Esophagus muscularis mucosa (tissue), 4 donors: ENCODE results near the gene GPD1L. TPM values are rescaled to one million over a fixed set of nuclear protein-coding genes. Genes with fewer than 3 reads are reported as not detected.

Experiments used
- DNase-seq: peaks from one replicate; pipeline ENCODE4 v3.0.0-alpha.2; 2017; ENCODE audit errors: extremely low spot score
- H3K27ac ChIP-seq, 4 donors: fragments of 200-600 bp; sonication (generic); replicated peaks in 1 of 4; 1 replicate in 3 of 4; 2 replicates in 1 of 4; pipeline ENCODE4 v1.5.1; 2016 to 2019; ENCODE audit warnings: mild to moderate bottlenecking in 1 of 4
- H3K27me3 ChIP-seq, 4 donors: fragments of 200-600 bp; sonication (generic); one replicate each; pipeline versions ENCODE4 v1.5.1 to v1.6.0; 2016 to 2019
- H3K36me3 ChIP-seq, 4 donors: fragments of 200-600 bp; sonication (generic); one replicate each; pipeline ENCODE4 v1.5.1; 2016 to 2019
- H3K4me1 ChIP-seq, 4 donors: fragments of 200-600 bp; sonication (generic); one replicate each; pipeline ENCODE4 v1.5.1; 2016 to 2019
- H3K4me3 ChIP-seq, 4 donors: fragments of 200-600 bp; sonication (generic); 1 replicate in 2 of 4; 2 replicates in 2 of 4; pipeline ENCODE4 v1.5.1; 2016 to 2019; ENCODE audit warnings: mild to moderate bottlenecking in 4 of 4, moderate library complexity in 1 of 4
- H3K9me3 ChIP-seq, 4 donors: fragments of 200-600 bp; sonication (generic); 1 replicate in 3 of 4; 2 replicates in 1 of 4; pipeline ENCODE4 v1.5.1; 2016 to 2019
- CTCF ChIP-seq, 3 experiments: fragments of 200-600 bp in 2 of 3; fragments of 450-650 bp in 1 of 3; sonication (generic) in 2 of 3; IDR thresholded peaks; one replicate each; pipeline ENCODE4 v1.5.1; 2017 to 2019; ENCODE audit warnings: antibody characterized with exemption in 3 of 3, mild to moderate bottlenecking in 2 of 3, moderate library complexity in 1 of 3
- EP300 ChIP-seq: sonication (generic); formaldehyde crosslinking; IDR thresholded peaks from one replicate; pipeline ENCODE4 v1.6.1; 2017; ENCODE audit warnings: antibody characterized with exemption
- POLR2A ChIP-seq: fragments of 450-650 bp; IDR thresholded peaks from one replicate; pipeline ENCODE4 v1.6.1; 2017; ENCODE audit warnings: antibody characterized with exemption, moderate library complexity, mild to moderate bottlenecking, low read depth
- POLR2AphosphoS5 ChIP-seq, 2 donors: sonication (generic); formaldehyde crosslinking; IDR thresholded peaks; one replicate each; pipeline ENCODE4 v1.6.1; 2017; ENCODE audit warnings: antibody characterized with exemption in 2 of 2
- WGBS: methylation state at CpG from one replicate; pipeline ENCODE4 v1.1.5; 2018; 5-methylcytosine and 5-hydroxymethylcytosine counted together
- intact Hi-C: fragments of 100-400 bp; cut with DNase I; formaldehyde crosslinking; loops from one replicate; pipeline ENCODE4 v1.15.1; 2023
- total RNA-seq, 4 donors: library from RNA; depleted of rRNA; stranded (reverse); fragments of >200 nt; gene quantifications; one replicate each; pipeline versions ENCODE4 v1.1.0 to v1.2.1, GENCODE V29; 2016

The GPD1L gene
- total RNA-seq, 4 donors from 2014 or later = 75.6 to 117 (median 79.7) TPM

- Histone ChIP-seq H3K9me3 (no peaks in the 10 kb centered on the region), H3K27me3 (no peaks in the 10 kb centered on the region), H3K4me3 (no peak overlapping the region), H3K4me1 (peaks cover 0 to 13% (median 4%) of the 10 kb centered on the region in 4 donors), H3K36me3 (no peaks in the 10 kb centered on the region), H3K27ac (no peak overlapping the region)
- WGBS = 96% methylated on average over 3 of the region's 3 CpGs
- intact Hi-C loops = no loop called here
- DNase-seq = no peak
- TF ChIP-seq POLR2AphosphoS5 (IDR thresholded peaks at IDR 0.05) (no peak), EP300 (no peak), POLR2A (no peak), CTCF (IDR thresholded peaks at IDR 0.05) (no peak)
Measured at GRCh38 chr3:32076566-32076965, 29.9 kb upstream of the GPD1L start.

GRCh38 chr3:32077260-32078084 lies 28.9 kb upstream of the GPD1L start:
- 73% methylated on average over 14 of the region's 14 CpGs for WGBS
- Histone ChIP-seq H3K27ac (peak overlapping the region in 1 of 4 donors; percentile 26), H3K27me3 (no peaks in the 10 kb centered on the region), H3K36me3 (no peaks in the 10 kb centered on the region), H3K4me1 (peaks cover 0 to 22% (median 13%) of the 10 kb centered on the region in 4 donors), H3K4me3 (peak overlapping the region in 1 of 4 donors; percentile 12), H3K9me3 (no peaks in the 10 kb centered on the region)
- DNase-seq = no peak
- intact Hi-C loops = no loop called here
- TF ChIP-seq POLR2AphosphoS5 (IDR thresholded peaks at IDR 0.05) = no peak
- no peak for TF ChIP-seq EP300
- TF ChIP-seq CTCF (IDR thresholded peaks at IDR 0.05) = no peak
- no peak for TF ChIP-seq POLR2A

- H3K27me3 ChIP-seq = no peaks in the 10 kb centered on the region
- H3K27ac ChIP-seq = no peak overlapping the region
- H3K9me3 ChIP-seq = no peaks in the 10 kb centered on the region
- no peak overlapping the region for H3K4me3 ChIP-seq
- TF ChIP-seq CTCF (IDR thresholded peaks at IDR 0.05) (no peak), POLR2AphosphoS5 (IDR thresholded peaks at IDR 0.05) (no peak), EP300 (no peak), POLR2A (no peak)
- DNase-seq = no peak
- H3K36me3 ChIP-seq = no peaks in the 10 kb centered on the region
- WGBS = 88% methylated on average over 3 of the region's 3 CpGs
- intact Hi-C loops = no loop called here
- peaks cover 0 to 29% (median 20%) of the 10 kb centered on the region in 4 donors for H3K4me1 ChIP-seq
Measured at GRCh38 chr3:32078085-32078634, 28.3 kb upstream of the GPD1L start.

GRCh38 chr3:32078864-32079263 lies 27.6 kb upstream of the GPD1L start:
- Histone ChIP-seq H3K4me1 (peaks cover 4 to 36% (median 27%) of the 10 kb centered on the region in 4 donors), H3K9me3 (no peaks in the 10 kb centered on the region), H3K4me3 (no peak overlapping the region), H3K27ac (no peak overlapping the region), H3K36me3 (no peaks in the 10 kb centered on the region), H3K27me3 (no peaks in the 10 kb centered on the region)
- intact Hi-C loops = no loop called here
- DNase-seq = no peak
- TF ChIP-seq POLR2A (no peak), EP300 (no peak), CTCF (IDR thresholded peaks at IDR 0.05) (no peak), POLR2AphosphoS5 (IDR thresholded peaks at IDR 0.05) (no peak)
